Measurements from ENCODE around the gene AGBL1.

GRCh38 chr15:86178845-86179244 lies 99.2 kb downstream of the AGBL1 start:
- TF ChIP-seq POLR2AphosphoS5 (IDR thresholded peaks at IDR 0.05; ENCODE audit: low read depth, low read length) (no peak), POLR2A (IDR thresholded peaks at IDR 0.05; ENCODE audit: low read depth, low read length) (no peak)

Measured in GM12892 (cell line).